ENCODE data around the gene HDDC3. TPM values are rescaled to one million over a fixed set of nuclear protein-coding genes. Genes with fewer than 3 reads are reported as not detected.

HDDC3 gene
- total RNA-seq, 1 donor from 2014 or later: 17.7 TPM

- no peak for DNase-seq (ENCODE audit: low read depth, low spot score)
Measured at GRCh38 chr15:90953947-90954711, 21.8 kb upstream of the HDDC3 start.

GRCh38 chr15:90952901-90953677 lies 20.7 kb upstream of the HDDC3 start:
- no peak for DNase-seq (ENCODE audit: low read depth, low spot score)

DNA sequence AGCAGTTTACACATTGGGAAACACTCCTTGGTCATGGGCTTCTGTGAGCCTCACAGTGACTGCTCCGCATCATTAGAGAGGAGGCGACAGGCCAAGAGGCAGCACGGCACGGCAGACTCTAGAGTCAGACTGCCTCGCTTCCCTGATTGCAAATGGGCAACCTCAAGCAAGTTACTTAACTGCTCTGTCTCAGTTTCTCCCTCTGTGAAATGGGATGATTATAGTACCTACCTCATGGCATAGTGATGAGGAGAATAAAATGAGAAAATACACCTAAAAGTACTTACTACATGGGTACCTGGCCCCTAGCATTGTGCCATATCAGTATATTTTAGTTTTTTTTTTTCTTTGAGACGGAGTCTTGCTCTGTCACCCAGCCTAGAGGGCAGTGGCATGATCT lies 18.3 kb upstream of the HDDC3 start:
- no peak for DNase-seq (ENCODE audit: low read depth, low spot score)

GRCh38 chr15:90949979-90950675 lies 17.8 kb upstream of the HDDC3 start:
- no peak for DNase-seq (ENCODE audit: low read depth, low spot score)

DNA sequence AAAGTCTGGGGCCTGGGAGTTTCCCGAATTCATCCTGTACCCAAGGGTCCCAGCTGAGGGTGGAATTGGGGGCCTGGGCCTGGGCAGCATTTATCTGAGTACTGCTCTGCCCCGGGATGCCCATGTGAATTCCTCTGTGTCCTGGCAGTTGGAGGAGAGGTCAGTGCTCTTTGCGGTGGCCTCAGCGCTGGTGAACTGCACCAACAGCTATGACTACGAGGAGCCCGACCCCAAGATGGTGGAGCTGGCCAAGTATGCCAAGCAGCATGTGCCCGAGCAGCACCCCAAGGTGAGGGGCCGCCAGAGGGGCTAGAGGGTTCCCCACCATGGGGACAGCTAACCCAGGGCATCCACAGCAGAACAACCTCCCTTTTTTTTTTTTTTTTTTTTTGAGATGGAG lies 16.2 kb upstream of the HDDC3 start:
- DNase-seq (ENCODE audit: low read depth, low spot score): no peak

GRCh38 chr15:90947577-90948357 lies 15.4 kb upstream of the HDDC3 start:
- no peak for DNase-seq (ENCODE audit: low read depth, low spot score)

- no peak for DNase-seq (ENCODE audit: low read depth, low spot score)
Measured at GRCh38 chr15:90946941-90947576, 14.7 kb upstream of the HDDC3 start.

DNA sequence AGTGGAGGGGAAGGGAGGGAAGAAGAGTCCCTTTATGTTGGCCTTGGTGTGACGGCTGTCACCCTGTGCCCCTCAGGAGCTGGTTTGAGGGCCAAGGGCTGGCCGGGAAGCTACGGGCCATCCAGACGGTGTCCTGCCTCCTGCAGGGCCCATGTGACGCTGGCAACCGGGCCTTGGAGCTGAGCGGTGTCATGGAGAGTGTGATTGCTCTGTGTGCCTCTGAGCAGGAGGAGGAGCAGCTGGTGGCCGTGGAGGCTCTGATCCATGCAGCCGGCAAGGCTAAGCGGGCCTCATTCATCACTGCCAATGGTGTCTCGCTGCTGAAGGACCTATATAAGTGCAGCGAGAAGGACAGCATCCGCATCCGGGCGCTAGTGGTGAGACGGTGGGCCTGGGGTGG lies 14.2 kb upstream of the HDDC3 start:
- no peak for DNase-seq (ENCODE audit: low read depth, low spot score)

GRCh38 chr15:90945091-90945490 lies 12.7 kb upstream of the HDDC3 start:
- DNase-seq (ENCODE audit: low read depth, low spot score): no peak

GRCh38 chr15:90942354-90943120 lies 10.2 kb upstream of the HDDC3 start:
- no peak for DNase-seq (ENCODE audit: low read depth, low spot score)

GRCh38 chr15:90941038-90941437 lies 8.7 kb upstream of the HDDC3 start:
- no peak for DNase-seq (ENCODE audit: low read depth, low spot score)

DNA sequence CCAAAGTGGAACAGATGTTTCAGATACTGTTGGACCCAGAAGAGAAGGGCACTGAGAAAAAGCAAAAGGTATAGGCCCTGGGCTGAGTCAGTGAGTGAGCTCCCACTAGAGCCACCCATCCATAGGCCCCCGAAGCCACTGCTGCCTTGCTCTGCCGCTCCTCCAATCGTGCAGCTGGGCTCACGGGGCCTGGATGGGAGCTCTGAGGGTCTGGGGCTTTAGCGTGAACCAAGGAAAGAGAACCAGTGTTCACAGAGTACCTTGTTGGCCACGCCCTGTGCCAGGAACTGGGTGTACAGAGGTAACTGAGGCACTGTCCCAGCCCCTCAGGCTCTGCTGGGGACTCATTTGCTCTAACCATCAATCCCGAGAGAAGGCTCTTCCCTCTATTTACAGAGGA lies 7.4 kb upstream of the HDDC3 start:
- no peak for DNase-seq (ENCODE audit: low read depth, low spot score)

DNA sequence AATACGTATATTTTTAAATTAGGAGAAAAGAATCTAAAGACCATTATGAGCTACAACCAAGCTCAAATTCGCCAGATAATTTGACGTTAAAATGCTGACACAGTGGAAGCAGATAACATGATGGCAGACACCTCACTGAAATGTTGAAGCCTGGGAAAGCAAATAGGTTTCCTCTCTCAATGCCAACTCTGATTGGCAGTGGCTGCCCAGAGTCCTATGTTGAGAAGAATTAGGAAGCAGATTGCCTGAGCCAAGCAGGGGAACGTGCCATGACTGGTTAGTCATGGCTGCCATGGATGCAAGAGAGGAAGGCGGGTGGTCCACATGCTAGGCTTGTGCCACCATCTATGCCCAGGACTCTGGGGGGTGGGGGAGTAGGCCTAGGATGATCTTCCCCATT lies 5.9 kb upstream of the HDDC3 start:
- no peak for DNase-seq (ENCODE audit: low read depth, low spot score)

DNA sequence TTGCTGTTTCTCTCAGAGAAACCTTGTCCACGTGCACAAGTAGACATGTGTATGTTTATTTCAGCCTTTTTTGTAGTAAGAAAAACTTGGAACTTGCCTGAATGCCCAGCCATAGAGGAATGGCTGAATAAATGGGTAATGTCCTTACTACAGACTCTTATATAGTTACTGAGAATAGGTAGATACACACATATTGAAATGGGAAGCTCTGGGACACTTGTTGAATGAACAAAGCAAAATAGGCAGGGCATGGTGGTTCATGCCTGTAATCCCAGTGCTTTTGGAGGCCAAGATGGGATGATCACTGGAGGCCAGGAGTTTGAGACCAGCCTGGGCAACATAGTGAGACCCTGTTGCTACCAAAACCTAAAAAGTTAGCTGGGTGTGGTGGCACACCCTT lies 4.5 kb upstream of the HDDC3 start:
- no peak for DNase-seq (ENCODE audit: low read depth, low spot score)

DNA sequence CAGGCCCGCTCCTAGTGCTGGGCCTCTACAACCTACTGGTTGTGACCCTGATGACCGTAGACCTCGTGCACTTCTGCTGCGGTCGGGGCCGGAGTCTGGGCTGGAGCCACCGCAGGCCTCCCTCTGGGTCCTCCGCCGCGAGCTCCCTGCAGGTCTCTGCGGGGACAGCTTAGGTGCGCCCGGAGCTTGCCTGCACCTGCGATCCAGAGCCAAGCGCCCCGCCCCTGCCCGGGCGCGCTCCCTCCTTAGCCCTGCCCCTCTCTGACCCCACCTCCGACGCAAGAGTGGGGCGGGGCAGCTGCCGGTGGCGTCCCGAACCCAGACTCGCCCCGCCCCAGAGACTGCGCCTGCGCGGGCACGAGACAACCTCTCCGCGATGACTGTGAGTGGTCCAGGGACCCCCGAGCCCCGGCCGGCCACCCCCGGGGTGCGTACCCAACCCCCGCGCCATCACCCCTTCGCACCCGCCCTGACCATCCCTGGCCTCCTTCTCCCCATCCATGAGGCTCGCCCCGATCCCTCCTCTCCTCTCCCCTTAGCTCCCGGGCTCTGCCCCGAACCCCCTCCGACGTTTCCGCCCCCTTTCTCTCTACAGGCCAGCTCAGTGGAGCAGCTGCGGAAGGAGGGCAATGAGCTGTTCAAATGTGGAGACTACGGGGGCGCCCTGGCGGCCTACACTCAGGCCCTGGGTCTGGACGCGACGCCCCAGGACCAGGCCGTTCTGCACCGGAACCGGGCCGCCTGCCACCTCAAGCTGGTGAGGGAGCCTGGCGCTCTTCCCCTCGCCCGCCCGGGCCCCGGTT lies 2.8 kb upstream of the HDDC3 start, which contains the start of gene UNC45A:
TSS of gene UNC45A (plus strand) at position 337 of the 803 bp plus-strand sequence. CDS start at position 377, 40 bp downstream.
- no peak for DNase-seq (ENCODE audit: low read depth, low spot score)

- no peak for DNase-seq (ENCODE audit: low read depth, low spot score)
Measured at GRCh38 chr15:90934256-90934948, 2.1 kb upstream of the HDDC3 start.

GRCh38 chr15:90933301-90933700 lies 952 bp upstream of the HDDC3 start:
- no peak for DNase-seq (ENCODE audit: low read depth, low spot score)

DNA sequence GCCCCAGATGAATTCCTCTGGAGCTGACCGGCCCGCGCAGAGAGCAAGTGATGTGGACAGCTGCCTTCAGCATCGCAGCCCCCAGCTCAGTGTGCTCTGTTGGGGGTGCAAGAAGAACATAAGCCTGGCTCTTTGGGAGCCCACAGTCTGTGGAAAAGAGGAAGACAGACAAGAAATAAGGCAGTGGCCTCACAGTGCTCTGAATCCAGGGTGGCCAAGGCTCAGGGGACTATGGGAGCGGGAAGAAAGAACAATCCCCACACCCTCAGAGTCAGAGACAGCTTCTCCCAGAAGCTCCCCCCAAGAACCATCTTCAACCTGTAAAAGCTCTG lies 277 bp upstream of the HDDC3 start:
- DNase-seq (ENCODE audit: low read depth, low spot score): no peak

DNA sequence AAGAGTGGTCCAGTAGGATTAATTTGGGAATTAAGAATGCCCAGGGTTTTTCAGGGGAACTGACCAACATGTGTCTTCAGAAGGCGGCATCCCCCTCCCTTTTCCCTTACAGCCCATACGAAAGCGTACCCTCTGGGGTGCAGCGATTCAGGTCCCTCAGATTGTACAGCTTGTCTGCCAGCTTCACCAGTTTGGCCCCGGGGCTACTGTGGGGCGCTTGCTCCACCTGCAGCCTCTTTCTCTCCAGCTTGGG lies 848 bp downstream of the HDDC3 start:
- DNase-seq (ENCODE audit: low read depth, low spot score): no peak

Measured in pulmonary artery endothelial cell (primary cell).